GDM1 (cell line): ENCODE data around the gene YIF1A.
"Not testable (repeated sequence)": the region's sequence is repeated elsewhere in the genome, so short reads cannot be mapped to it uniquely, and the experiment has no call there.

ENCODE experiments used
- DNase-seq: peaks from one replicate; lab custom pipeline; 2025; lab: John Stamatoyannopoulos, UW

The YIF1A gene

GRCh38 chr11:66268952-66269905, 19.7 kb downstream of the YIF1A start:
- DNase-seq, result peak; percentile 37

GRCh38 chr11:66268244-66268951, 20.5 kb downstream of the YIF1A start, which contains the start of gene RAB1B:
TSS of gene RAB1B (plus strand) at chr11:66268639. CDS start at chr11:66268680, 41 bp downstream.
- peak; percentile 99 for DNase-seq

DNA sequence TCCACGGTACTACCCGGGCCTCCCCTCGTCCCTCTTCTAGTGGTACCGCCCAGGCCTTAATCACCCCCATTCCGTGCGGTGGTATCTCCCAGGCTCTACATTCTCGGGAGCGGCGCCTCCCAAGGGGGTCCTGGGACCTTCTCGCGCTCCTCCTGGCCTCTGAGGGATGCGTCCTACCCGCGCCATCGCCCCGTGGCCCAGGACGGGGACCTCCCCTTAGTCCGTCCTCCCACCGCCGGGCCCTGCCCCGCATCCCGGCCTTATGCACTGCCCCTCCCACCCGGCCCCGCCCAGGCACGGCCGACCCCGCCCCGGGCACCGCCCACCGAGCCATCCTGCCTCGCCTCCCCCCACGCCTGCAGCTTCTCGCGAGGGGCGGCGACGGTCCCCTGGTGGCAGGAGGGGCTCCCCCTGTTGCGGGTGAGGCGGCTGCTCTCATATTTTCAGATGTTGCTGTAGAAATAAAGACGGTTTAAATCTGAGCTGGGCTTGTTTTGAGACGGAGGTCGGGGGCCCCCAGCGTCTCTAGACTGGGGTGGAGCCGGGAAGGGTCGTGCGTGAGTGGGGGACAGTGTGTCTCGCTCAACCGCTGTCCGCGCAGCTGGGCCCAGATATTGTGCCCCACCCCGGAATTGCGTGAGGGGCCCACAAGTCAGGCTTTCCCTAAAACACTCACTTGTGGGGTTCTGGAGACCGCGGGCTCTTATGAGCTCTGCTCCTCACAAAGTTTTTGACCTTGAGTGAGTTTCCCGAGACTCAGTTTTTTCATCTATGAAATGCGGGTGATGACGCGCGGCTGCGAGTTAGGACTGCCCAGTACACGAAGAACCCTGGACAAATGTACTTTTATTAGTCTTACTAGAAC, 21.3 kb downstream of the YIF1A start:
- DNase-seq, result peak; percentile 80

GRCh38 chr11:66267039-66267378, 21.9 kb downstream of the YIF1A start:
- no peak for DNase-seq

DNA sequence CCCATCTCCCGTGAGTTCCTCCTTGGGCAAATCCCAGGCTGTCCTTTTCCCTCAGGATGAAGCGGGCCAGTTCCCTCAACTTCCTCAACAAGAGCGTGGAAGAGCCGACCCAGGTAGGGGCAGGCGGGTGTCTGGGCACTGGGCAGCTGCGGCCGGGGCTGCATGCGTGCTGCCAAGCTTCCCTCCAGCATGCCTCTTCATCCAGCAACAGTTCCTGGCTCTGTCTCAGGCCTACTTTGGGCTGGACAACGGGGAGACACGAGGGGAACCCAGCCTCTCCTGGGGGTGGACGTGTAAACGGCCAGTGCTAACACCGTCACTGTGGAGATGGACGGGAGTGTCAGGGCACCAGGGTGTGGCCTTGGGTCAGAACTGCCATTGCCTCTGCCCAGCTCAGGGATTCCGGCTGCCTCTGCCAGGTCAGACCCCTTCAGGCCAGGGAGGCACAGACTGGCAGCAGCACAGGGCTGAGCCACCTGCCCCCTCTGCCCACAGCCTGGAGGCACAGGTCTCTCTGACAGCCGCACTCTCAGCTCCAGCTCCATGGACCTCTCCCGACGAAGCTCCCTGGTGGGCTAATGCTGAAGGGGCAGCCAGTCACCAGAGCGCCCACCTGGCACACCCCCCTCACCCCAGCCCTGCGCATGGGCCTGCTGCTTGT, 22.4 kb downstream of the YIF1A start:
- no peak for DNase-seq

GRCh38 chr11:66265531-66266377, 23.2 kb downstream of the YIF1A start:
- DNase-seq, result no peak

DNA sequence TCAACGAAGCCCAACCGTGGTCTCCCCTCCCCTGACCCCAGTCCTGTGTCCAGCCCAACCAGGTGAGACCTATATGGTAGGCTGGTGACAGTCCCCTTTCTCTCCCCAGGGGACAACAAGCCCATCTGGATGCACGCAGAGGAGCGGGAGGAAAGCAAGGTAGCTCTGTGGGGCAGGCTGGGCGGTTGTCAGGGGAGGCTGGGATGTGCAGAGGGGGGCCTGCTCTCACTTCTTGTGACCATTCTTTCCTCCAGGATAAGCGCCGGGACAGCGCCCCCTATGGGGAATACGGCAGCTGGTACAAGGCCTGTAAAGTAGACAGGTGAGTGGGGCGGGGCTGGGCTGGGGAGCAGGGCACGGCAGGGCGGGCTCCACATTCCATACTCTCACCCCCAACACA, 24.0 kb downstream of the YIF1A start:
- DNase-seq, result no peak

GRCh38 chr11:66264383-66264782, 24.6 kb downstream of the YIF1A start:
- no peak for DNase-seq

GRCh38 chr11:66263785-66264184, 25.2 kb downstream of the YIF1A start:
- no peak for DNase-seq

- DNase-seq, result no peak
These were observed 25.7 kb downstream of the YIF1A start for GRCh38 chr11:66263231-66263630.

- DNase-seq, result no peak
These were observed 26.2 kb downstream of the YIF1A start for GRCh38 chr11:66262696-66263095.

GRCh38 chr11:66262191-66262590, 26.8 kb downstream of the YIF1A start:
- no peak for DNase-seq

GRCh38 chr11:66261578-66261977, 27.4 kb downstream of the YIF1A start:
- no peak for DNase-seq

DNA sequence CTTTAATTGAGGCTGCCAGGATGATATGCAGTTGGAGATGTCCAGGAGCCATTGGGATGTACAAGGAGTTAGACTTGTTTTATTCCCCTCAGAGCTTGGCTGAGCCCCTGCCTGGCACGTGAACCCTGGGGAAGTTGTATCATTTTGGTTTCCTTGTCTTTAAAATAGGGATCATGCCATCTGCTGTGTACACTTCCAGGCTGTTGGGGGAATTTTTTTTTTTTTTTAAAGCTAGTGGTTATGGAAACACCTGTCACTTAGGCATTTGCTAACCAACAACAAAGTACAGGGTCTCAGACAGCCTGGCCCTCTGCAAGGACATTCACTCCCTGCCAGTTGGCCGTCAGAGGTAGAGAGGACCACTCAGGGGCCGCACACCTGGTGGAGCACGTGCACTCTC, 29.0 kb downstream of the YIF1A start:
- no peak for DNase-seq

- DNase-seq, result no peak
These were observed 29.7 kb downstream of the YIF1A start for GRCh38 chr11:66259225-66259624.

GRCh38 chr11:66258473-66258893, 30.5 kb downstream of the YIF1A start:
- no peak for DNase-seq

DNA sequence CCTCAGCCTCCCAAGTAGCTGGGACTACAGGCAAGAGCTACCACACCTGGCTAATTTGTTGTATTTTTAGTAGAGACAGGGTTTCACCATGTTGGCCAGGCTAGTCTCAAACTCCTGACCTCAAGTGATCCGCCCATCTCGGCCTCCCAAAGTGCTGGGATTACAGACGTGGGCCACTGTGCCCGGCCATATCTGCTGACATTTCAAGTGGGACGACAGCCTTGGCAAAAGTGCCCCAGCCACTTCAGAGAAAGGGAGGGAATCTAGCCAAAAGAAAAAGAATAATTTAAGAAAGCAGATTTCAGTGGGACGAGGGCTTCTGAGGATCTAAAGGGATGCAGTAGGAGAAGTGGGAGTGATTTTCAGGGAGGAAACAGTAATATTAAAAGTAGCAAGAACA, 35.9 kb downstream of the YIF1A start:
- not testable (repeated sequence) for DNase-seq

DNA sequence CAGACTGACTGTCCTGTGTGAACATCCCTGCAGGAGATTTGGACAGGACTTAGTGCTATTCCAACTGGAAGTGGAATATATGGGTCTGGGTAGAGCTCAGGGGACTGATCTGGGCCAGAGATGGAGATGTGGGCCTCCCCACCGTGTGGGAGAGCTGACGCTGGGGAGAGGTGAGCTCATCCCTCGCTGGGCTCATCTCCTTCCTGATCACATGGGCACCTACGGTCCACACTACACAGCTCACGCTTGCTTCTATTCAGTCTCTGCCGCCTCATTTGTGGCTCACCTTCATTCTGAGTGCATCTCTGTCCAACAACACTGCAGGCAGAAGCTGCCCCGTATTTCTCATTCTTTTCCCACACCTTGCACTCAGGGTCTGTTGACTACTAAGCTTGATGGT, 37.1 kb downstream of the YIF1A start:
- DNase-seq, result no peak

GRCh38 chr11:66248903-66249302, 40.0 kb downstream of the YIF1A start:
- DNase-seq, result no peak

DNA sequence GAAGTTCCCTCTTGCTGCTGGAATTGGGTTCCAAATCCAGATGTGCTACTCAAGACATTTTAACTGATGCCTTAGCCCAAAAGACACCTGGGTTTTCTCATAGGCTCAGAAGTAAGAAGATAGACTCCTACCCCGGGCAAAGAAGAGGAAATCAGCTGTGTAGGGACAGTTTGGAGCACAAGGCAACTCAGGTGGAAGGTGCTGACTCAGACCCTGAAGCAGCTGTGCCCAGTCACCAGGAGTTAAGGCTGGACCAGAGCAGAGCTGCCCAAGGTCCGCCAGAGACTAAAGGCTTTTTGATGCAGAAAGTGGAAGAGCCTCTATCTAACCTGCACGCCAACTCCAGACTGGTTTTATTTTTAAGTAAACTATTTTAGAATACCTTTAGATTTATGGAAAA, 41.1 kb downstream of the YIF1A start:
- DNase-seq, result no peak

DNA sequence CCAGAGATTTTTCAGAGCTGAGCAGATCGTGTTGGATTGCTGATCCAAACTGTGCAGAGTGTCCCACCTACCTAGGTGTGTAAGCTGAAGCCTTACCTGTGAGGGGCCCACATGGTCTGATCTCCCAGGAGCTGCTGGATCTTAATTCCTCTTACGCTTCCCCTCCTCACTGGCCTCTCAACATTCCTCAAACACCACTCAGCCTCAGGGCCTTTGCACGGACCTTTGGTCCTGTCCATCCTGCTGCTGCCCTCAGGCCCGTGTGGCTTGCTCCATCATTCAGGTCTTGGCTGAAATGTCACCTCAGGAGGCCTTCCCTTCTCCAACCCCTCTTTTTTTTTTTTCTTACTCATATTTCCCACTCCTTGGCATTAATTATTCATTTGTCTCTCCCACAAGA, 41.6 kb downstream of the YIF1A start:
- no peak for DNase-seq
